OCI-M2 (cell line): ENCODE data around the gene PRDM5.
"Not testable (repeated sequence)": the region's sequence is repeated elsewhere in the genome, so short reads cannot be mapped to it uniquely, and the experiment has no call there.

Experiments
- DNase-seq: peaks from one replicate; lab custom pipeline; 2025; ENCODE audit not compliant: unreplicated experiment; lab: John Stamatoyannopoulos, UW

PRDM5 gene

DNA sequence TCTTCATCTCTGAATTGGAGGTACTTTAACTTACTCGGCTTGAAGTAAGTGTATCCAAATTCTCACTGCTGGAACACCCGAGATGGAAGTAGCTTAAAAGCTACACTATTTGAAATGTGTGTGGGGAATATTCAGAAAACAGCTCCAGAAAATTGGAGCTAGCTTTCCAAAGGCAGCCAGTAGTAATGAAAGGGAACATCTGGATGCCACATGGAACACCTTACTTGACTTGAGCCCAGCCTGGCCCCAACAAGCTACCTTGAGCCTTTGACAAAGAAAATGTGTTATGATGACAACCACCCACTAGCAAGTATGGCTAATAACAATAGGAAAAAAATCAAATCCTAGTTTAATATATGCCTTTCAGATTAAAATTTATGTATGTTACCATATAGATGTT, 161.5 kb downstream of the PRDM5 start:
- DNase-seq = no peak

DNA sequence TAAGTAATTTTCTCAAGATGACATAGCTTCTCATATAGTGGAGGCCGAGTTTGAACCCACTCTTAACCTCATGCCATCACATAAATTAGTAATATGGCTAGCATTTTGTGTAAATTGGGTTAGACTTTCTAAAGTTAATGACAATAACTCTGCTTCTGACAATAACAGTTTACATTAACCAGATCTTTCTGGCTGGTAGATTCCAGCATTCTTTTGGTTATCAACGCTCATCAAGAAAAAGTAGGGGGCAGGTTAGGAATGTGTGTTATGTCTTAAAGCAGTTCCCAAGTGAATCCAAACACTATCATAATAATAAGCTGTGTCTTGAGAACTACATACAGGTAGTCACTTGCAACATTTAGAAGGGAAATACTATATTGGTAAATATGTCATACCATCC, 162.5 kb downstream of the PRDM5 start:
- no peak for DNase-seq

DNA sequence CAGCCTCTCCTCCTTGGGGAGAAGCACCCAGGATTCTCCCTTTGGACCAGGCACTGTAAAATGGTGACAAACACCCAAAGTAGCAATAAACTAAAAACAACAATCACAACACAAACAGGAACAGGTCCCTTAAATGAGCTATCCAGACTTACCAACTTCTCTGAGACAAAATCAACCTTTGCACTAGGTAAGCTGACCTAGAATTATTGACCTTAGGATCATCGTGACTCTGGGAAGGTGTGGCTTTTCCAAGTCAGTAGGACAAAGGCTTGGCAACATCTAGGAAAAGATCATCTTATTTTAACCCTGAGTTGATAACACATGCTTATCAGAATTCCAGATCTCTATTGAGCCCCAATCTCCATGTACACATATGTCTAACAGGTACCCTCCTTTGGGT, 166.7 kb downstream of the PRDM5 start:
- DNase-seq = no peak

DNA sequence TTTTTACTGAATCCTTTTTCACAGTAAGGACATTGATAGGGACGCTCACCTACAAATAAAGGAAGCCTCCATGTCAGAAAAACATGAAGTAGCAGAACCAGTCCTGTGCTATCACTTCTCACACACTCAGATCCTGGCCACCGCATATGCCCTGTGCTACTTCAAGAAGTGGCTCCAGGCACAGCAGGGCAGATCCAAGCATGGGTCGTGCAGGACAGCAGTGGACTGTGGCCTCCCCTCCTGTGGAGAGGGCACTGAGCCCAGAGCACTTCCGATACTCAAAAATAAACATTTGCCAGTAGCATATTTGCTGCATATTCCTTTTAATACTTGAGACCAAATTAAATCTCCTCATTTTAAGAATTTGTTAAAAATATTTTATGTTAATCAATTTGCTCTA, 167.9 kb downstream of the PRDM5 start:
- no peak for DNase-seq

DNA sequence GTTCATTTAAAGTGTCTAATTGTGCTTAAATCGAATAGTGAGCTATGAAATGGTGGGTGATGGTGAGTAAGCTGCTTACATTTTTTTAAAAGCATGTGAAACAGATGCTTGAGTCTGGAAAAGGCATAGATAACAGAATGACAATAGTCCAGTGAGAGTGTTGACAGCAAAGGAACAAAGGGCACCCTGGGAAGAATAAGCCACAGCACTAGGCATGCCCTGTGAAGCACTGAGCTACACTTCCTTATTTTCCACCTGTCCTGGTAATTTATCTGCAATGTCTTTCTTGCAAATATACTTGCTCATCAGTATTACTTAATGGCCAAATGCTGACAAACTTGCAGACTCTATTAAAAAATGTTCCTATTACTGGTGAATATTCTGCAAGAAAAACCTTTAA, 168.7 kb downstream of the PRDM5 start:
- DNase-seq = peak; percentile 7

DNA sequence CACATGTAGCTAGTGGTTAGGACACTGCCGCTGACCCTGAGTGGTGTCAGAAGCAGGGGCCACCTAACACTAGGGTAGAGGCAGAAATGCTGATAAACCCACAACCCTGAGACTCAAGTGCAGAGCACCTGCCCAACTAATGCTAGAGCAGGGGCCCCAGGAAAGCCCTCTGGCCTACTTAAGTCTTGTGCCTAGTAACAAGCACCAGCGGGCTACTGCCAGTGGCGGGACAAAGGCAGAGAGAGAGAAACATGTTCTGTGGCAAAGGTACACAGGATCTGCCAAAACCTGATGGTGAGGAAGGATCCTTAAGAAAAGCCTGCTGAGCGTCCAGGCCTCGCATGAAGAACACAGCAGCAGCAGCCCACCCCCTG, 172.4 kb downstream of the PRDM5 start:
- no peak for DNase-seq

DNA sequence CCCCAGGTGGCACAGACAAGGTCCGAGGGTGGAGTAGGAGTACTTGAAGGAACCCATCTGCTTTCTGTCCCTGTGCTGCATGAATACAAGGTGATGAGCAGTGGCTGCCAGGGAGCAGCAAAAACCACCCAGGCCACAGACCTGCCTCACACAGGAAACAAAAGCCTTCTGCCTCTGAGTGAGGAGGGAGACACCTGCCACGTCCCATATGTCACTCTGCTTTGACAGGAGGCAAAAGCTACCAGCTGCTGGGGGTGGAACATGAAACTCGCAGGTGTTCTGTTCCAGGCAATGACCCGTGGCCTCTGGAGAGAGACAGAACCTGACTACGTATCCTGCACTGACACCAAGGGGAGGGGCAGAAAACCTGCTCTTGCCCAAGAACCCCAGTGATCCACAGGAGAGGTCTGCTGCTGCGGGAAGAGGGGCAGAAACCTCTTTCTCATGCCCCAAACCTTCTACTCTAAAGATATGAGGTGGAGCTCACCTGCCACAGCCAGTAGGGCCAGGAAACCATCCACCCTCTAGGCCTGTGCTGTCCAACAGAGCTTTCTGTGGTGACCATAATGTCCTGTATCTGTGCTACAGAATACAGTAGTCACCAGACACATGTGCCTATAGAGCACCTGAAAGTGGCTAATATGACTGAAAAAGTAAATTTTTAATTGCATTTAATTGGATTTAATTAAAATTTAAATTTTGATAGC, 172.9 kb downstream of the PRDM5 start:
- DNase-seq = no peak

DNA sequence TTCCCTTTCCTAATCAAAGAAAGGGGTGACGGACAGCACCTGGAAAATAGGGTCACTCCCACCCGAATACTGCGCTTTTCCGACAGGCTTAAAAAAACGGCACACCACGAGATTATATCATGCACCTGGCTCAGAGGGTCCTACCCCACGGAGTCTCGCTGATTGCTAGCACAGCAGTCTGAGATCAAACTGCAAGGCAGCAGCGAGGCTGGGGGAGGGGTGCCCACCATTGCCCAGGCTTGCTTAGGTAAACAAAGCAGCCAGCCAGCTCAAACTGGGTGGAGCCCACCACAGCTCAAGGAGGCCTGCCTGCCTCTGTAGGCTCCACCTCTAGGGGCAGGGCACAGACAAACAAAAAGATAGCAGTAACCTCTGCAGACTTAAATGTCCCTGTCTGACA, 180.9 kb downstream of the PRDM5 start:
- DNase-seq = not testable (repeated sequence)

DNA sequence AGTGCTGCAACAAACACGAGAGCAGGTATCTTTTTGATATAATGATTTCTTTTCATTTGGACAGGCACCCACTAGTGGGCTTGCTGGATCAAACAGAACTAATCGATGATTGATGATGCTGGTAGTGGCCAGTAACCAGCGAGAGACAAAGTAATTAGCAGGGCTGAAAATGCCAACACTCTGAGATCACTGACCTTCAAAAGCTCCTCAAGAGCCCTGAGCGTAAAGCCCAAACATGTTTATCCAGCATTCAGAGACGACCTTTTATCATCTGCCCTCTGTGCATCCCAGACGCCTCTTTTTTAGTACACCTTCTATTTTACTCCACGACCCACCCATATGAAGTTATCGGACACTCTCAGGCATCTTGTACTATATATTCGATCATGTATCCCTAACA, 186.2 kb downstream of the PRDM5 start:
- no peak for DNase-seq

DNA sequence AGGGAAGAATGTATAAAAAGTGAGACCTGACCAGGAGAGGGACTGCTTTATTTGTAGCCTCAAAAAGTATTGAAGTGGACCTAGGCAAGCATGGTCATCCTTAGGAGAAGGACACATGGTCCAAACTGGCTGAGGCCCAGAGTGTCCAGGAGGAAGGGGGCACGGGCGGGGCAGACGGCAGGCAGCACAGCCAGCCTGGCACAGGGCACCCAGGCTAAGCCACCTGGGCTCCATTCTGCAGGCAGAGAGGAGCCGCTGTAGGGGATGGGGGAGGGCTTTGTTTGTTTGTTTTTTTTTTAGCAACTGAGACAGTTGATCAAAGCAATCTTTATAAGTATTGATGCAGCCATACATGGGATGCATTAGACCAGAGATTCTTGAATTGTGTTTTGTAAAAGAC, 188.6 kb downstream of the PRDM5 start:
- no peak for DNase-seq

DNA sequence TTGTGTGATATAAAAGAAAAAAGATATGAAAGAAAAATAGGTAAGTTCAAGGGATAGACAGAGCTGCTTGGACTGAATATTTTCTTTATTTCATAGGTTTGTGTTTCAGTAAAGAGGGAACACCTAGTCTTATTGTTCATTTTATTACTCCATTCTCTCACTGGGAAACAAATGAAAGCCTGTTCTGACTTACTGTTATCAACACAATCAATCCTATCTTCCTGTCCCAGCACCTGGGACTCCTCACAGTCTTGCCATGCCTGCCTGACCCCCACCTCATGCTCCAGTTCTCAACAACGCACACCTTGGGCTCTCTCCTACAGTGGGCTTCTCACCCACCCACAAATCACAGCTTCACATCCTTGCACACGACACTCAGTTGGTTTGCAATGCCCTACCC, 189.5 kb downstream of the PRDM5 start:
- DNase-seq = no peak

DNA sequence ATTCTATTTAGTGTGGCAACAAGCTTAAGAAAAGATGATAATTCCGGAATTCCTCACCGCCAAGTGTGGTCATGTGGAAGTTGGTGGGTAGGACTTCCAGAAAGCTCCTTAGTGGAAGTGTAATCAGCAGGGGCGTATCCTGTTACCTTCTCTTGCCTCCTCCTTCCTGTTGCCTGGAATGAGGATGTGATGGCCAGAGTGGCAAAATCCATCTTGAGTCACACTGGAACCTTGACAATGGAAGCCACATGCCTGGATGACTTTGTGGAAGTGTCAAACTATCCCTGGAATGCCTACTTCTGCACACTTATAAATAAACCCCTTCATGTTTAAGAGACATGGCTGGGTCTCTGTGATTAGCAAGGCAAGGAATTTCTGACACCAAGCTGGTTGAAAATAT, 191.0 kb downstream of the PRDM5 start:
- no peak for DNase-seq

DNA sequence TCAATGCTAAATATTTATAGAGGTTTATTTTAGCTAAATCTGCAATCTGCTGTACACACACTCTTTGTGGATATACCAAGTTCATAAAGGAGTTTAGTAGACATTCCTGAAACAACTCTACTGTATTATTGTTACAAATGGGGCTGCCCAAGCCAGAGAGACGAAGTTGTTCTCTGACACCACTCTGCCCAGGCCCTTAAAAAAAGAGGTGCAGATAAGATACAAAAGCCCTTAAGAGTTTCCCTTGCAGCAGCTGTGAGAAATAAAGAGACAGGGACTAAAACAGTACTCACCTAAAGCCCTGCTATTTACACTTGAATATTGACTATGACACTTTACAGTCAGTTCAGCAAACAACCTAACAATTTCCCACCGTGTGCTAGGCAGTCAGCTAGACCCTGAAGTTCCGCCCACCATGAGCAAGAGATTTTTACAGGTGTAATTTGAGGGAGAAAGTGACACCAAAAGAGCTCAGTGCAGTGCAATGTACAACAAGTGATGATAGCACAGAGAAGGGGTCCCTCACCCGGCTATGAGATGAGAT, 191.7 kb downstream of the PRDM5 start:
- no peak for DNase-seq

DNA sequence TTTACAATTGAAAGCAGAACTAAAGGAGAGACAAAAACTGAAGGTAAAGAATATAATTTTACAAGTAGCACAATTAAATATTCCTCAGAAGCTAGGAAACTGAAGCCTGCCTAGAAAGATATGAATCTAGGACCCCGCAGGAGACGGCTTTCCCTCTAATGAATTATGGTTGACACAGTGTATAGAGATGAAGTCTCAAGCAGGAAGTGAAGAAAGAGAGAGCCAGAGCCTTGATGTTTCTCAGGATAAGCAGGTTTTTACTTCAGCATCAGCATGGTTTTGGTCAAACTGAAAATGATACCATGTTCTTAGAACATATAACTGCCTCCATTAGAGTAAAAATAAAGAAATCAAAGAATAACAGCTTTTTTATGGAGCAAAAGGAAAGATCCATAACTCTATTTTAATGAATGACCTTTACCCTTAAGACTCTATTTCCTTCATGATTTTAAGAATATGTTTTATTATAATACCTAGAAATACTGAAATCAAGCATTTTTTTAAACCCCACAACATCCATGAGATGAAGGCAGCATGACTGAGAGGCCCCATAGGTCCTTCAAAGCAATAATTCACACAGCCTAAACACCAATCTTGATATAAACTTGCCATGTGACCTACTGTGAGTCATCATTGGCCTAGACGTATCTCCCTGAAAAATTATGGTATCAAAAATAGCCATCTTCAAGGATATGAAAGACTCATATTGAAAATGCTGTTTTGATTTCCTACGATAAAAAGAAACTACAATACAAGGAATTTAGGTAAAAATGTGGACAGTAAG, 193.4 kb downstream of the PRDM5 start:
- no peak for DNase-seq

DNA sequence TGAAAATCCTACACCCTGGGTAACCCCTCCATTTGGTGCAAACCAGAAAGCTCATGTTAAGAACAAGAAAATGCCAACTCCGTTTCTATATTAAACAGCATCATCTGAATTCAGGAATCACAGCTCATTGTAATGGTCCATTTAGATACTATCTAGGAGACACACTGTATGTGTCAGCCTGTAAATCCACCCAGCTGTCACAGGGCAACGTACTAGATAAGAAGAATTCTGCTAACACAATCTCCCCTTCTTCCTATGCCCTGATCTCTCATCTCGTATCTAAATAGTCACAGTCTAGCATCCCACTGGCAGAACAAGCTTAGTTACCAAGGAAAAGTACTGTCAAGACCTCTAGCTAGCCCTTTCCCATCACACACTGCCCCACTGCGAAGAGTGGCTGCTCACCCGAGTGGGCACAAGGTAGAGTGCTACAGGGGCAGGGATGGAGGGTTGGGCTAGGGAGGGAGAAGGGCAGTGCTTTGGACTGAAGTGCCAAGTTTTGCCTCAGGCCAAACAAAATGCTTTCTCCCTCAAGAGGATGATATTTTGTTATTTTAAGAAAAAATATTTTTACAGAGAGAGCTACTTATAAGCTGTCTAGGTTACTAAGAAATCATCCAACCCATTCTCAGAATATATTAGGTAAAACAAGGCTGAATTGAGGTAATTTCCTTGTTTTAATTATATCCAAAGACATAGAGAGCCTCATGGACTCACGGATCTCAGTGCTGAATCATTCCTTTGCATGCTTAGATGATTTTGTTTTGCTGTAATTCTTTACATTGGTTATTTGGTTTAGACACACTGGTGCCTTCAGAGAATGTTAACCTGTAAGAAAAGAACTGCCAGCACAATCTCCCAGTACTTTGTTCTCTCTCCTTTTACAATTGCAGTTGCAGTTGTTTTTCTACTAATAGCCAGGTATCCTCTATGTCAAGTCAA, 196.6 kb downstream of the PRDM5 start:
- DNase-seq = no peak

DNA sequence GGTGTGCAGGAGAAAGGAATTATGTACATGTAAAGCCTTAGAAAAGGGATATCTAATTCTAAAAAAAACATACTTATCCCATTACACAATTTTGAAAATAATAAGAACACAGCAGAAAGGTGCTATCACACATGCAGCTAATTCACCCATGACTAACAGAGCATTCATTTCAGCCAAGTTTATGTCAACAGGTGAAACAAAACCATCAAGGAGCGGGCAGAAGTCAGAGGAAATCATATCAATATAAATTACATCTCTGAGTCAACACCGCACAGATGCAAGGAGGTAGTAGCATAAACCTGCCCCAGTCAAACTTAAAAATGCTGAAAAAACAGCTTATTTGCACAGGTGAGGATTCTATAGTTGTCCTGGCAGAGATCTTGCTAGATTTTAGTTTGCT, 197.9 kb downstream of the PRDM5 start:
- no peak for DNase-seq

DNA sequence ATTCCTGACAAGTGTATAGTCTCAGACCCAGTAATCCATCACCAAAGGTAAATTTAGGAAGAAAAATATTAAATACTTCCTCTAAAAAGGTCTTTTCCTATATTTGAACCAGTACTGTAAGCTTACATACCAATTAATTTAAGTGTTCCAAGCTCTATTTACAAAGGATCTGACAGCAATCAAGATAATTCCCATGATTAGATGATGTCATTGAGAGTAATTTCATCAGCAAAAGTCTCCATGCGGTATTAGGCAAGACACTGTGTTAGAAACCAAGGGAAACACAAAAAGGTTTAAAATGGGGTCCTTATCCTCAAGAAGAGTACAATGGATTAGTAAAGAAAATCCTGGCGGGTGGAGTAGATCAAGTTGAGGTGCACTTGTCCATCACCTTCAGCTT, 198.5 kb downstream of the PRDM5 start:
- no peak for DNase-seq

DNA sequence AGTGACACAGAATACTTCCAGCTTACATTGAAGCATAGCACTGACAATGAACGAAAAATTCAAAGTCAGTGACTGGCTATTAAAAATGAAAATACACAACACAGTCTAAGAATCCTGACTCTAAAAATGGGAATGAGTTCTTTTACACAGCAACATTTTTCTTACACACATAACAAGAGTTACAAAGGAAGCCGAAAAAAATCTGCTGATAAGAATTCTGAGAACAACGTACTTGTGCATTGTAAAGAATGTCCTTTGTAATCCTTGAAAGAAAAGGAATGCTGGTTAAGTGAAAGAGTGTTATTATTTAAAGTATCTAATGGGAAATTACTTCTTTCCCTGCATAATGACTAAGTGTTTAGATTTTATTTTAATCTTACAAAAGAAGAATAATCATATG, 199.4 kb downstream of the PRDM5 start:
- no peak for DNase-seq

DNA sequence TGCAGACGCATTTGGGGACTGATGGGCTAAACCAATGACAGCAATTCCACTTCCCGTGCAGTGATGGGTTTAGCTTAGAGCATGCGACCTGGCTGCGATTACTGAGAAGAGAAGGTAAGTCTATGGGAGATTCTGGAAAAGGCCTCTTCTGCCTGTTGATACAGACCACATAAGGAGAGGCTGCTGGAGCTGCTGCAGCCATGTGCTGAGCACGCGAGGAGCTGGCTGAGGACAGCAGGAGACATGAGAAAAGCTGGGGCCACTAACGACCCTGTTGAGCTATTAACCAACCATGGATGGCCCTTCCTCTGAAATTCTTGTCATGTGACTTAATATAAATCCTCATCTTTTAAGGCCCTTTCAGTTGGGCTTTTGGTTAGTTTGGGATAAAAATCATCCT, 199.9 kb downstream of the PRDM5 start:
- no peak for DNase-seq

DNA sequence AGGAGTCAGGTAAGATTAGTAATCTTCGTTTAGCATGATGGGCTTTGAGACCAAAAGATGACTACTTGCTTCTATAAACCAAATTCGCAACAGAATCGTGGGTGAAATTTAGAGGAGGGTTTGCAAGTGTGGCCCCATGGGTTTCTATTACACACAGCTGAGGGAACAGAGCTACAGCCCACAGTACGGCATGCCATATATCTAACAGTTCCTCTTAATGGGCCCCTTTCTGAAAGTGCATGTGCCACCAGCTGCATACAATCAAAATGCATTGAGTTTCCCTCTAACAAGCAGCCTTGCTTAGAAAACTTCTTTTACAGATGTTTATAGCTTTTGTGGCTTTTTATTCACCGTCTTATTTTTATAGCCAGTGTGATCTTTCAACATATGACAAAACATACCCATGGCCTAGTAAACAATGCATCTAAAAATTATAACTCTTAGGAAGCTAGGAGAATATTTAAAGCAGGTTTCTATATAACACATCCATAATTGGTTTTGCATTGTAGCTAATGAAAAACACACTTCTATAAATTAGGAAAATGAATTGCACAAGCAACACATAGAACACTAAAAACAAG, 202.1 kb downstream of the PRDM5 start:
- DNase-seq = no peak

DNA sequence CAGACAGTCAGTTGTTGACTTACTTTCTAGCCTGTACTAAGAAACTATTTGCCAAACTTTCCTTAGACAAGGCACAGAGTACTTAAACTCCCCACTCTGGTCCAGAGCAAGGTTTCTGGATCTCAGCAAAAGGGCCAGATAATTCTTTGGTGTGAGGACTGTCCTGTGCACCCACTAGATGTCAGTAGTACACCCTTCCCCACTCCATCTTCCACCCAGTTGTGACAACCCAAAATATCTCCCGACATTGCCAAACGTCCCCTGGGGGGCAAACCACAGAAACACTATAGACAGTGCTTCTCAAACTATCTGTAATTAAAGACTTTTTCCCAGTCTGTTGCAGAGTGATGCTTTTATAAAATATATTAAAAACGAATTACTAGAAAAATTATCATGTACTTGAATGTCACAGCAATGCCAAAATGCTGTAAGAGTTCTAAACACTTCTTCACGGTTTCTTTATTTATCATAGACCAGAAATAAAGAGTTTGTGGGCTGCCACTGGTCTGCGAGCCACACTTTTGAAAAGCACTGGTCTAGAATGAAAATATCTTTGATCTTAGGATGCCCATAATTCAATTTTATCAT, 203.5 kb downstream of the PRDM5 start:
- DNase-seq = no peak
